ENCODE data around the gene TSPYL4.
A peak's percentile ranks its signal among the peaks of the same experiment; 100 is the strongest.

The TSPYL4 gene

DNA sequence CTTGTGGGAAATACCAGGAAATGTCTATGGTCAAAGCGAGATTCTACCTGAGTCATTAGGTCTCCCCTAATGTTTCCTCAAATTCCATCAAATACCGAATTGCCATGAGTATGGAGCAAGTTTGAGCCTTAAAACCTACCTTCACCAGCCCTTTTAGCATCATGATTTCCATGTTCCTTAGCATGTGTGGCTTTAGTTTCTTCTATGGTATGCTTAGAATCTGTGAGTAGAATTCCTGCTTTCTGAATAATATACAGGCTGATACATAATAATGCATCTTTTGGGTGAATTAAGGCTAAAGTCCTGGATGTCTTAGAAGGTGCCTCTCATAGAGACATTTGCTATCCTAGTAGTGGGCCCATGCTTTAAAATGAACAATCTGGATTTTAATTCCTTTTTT lies 32.0 kb downstream of the TSPYL4 start:
- no peak overlapping the region for H3K27ac ChIP-seq (replicated peaks)
- H3K27me3 ChIP-seq (ENCODE audit: insufficient read depth, poor library complexity, severe bottlenecking): no peaks in the 10 kb centered on the region
- DNase-seq (ENCODE audit: low read depth in 1 of 2, low spot score in 1 of 2): no peak
- no peak overlapping the region for H3K4me3 ChIP-seq (replicated peaks; ENCODE audit: insufficient read depth, low read length)
- TF ChIP-seq, protein P1, sequence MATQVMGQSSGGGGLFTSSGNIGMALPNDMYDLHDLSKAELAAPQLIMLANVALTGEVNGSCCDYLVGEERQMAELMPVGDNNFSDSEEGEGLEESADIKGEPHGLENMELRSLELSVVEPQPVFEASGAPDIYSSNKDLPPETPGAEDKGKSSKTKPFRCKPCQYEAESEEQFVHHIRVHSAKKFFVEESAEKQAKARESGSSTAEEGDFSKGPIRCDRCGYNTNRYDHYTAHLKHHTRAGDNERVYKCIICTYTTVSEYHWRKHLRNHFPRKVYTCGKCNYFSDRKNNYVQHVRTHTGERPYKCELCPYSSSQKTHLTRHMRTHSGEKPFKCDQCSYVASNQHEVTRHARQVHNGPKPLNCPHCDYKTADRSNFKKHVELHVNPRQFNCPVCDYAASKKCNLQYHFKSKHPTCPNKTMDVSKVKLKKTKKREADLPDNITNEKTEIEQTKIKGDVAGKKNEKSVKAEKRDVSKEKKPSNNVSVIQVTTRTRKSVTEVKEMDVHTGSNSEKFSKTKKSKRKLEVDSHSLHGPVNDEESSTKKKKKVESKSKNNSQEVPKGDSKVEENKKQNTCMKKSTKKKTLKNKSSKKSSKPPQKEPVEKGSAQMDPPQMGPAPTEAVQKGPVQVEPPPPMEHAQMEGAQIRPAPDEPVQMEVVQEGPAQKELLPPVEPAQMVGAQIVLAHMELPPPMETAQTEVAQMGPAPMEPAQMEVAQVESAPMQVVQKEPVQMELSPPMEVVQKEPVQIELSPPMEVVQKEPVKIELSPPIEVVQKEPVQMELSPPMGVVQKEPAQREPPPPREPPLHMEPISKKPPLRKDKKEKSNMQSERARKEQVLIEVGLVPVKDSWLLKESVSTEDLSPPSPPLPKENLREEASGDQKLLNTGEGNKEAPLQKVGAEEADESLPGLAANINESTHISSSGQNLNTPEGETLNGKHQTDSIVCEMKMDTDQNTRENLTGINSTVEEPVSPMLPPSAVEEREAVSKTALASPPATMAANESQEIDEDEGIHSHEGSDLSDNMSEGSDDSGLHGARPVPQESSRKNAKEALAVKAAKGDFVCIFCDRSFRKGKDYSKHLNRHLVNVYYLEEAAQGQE (IDR thresholded peaks at IDR 0.05; ENCODE audit: insufficient replicate concordance, low read depth): no peak

DNA sequence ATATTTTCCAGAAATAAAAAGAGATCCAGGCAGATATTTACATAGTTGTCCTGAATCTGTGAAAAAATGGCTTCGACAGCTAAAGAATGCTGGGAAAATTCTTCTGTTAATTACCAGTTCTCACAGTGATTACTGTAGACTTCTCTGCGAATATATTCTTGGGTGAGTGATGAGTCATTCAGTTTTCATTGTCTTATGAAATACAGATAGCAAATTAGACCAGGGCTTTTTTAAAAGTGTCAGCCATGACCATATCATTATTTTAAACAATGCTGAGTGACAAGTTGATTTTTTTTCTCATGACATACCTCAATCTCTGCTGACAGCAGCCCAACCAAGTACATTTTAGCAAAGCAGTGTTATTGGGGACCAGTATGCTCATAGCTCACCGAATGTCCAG lies 32.8 kb downstream of the TSPYL4 start:
- H3K27me3 ChIP-seq (ENCODE audit: insufficient read depth, poor library complexity, severe bottlenecking): no peaks in the 10 kb centered on the region
- H3K27ac ChIP-seq (replicated peaks): no peak overlapping the region
- TF ChIP-seq, protein P2, sequence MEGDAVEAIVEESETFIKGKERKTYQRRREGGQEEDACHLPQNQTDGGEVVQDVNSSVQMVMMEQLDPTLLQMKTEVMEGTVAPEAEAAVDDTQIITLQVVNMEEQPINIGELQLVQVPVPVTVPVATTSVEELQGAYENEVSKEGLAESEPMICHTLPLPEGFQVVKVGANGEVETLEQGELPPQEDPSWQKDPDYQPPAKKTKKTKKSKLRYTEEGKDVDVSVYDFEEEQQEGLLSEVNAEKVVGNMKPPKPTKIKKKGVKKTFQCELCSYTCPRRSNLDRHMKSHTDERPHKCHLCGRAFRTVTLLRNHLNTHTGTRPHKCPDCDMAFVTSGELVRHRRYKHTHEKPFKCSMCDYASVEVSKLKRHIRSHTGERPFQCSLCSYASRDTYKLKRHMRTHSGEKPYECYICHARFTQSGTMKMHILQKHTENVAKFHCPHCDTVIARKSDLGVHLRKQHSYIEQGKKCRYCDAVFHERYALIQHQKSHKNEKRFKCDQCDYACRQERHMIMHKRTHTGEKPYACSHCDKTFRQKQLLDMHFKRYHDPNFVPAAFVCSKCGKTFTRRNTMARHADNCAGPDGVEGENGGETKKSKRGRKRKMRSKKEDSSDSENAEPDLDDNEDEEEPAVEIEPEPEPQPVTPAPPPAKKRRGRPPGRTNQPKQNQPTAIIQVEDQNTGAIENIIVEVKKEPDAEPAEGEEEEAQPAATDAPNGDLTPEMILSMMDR (IDR thresholded peaks at IDR 0.05; ENCODE audit: insufficient read depth, low read length): no peak
- TF ChIP-seq POLR2AphosphoS5 (IDR thresholded peaks at IDR 0.05; ENCODE audit: low read depth): no peak
- TF ChIP-seq SPI1 (IDR thresholded peaks at IDR 0.05; ENCODE audit: borderline replicate concordance, low read depth): no peak
- TF ChIP-seq, protein P1 (IDR thresholded peaks at IDR 0.05; ENCODE audit: insufficient replicate concordance, low read depth): no peak
- TF ChIP-seq GABPA (IDR thresholded peaks at IDR 0.05; ENCODE audit: low read depth): no peak
- H3K4me3 ChIP-seq (replicated peaks; ENCODE audit: insufficient read depth, low read length): no peak overlapping the region
- DNase-seq (ENCODE audit: low read depth in 1 of 2, low spot score in 1 of 2): no peak

DNA sequence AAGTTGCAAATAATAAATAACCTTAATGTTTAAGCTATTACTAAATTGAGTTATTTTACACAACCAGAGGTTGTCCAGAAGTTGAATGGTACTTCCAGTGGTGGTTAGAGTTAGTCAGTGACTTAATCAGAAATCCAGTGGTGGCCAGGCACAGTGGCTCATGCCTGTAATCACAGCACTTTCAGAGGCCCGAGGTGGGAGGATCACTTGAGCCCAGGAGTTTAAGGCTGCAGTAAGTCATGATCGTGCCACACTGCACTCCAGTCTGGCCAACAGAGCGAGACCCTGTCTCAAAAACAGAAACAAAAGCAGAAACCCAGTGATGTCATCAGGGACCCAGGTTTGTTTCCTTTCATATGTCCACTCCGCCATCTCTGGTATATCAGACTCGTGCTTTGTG lies 35.0 kb downstream of the TSPYL4 start:
- TF ChIP-seq POLR2AphosphoS5 (IDR thresholded peaks at IDR 0.05; ENCODE audit: low read depth): no peak
- TF ChIP-seq SPI1 (IDR thresholded peaks at IDR 0.05; ENCODE audit: borderline replicate concordance, low read depth): no peak
- no peak for TF ChIP-seq GABPA (IDR thresholded peaks at IDR 0.05; ENCODE audit: low read depth)
- TF ChIP-seq, protein P2 (IDR thresholded peaks at IDR 0.05; ENCODE audit: insufficient read depth, low read length): no peak
- TF ChIP-seq, protein P1 (IDR thresholded peaks at IDR 0.05; ENCODE audit: insufficient replicate concordance, low read depth): no peak
- Histone ChIP-seq H3K27ac (replicated peaks) (no peak overlapping the region), H3K4me3 (replicated peaks; ENCODE audit: insufficient read depth, low read length) (no peak overlapping the region), H3K27me3 (ENCODE audit: insufficient read depth, poor library complexity, severe bottlenecking) (no peaks in the 10 kb centered on the region)
- DNase-seq (ENCODE audit: low read depth in 1 of 2, low spot score in 1 of 2): no peak

DNA sequence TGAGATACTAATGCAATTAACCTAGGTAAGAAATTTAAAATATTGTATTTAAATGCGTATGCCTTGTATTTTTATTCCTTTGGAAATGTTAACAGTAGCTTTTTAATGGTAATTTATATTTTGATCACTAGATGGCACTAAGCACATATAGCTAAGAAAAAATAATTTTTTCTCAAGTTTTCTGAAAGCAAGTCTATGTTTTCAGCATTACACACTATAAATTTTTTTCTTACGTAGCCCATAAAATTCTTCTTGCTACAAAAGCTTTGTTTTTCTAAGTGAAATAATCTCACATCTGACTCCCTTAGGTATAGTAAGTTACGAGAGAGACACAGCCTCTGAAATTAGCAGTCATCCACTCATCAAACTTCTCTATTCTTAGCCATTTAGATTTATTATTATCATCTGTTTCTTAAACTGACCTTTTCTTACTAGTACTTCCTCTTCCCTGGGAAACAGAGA lies 35.7 kb downstream of the TSPYL4 start:
- no peak for DNase-seq (ENCODE audit: low read depth in 1 of 2, low spot score in 1 of 2)
- TF ChIP-seq, protein P2 (IDR thresholded peaks at IDR 0.05; ENCODE audit: insufficient read depth, low read length): peak; percentile 16
- no peak for TF ChIP-seq GABPA (IDR thresholded peaks at IDR 0.05; ENCODE audit: low read depth)
- no peak overlapping the region for H3K4me3 ChIP-seq (replicated peaks; ENCODE audit: insufficient read depth, low read length)
- no peaks in the 10 kb centered on the region for H3K27me3 ChIP-seq (ENCODE audit: insufficient read depth, poor library complexity, severe bottlenecking)
- no peak overlapping the region for H3K27ac ChIP-seq (replicated peaks)

All from HL-60 (cell line).